Measurements from ENCODE around the gene NCK2.

The NCK2 gene

DNA sequence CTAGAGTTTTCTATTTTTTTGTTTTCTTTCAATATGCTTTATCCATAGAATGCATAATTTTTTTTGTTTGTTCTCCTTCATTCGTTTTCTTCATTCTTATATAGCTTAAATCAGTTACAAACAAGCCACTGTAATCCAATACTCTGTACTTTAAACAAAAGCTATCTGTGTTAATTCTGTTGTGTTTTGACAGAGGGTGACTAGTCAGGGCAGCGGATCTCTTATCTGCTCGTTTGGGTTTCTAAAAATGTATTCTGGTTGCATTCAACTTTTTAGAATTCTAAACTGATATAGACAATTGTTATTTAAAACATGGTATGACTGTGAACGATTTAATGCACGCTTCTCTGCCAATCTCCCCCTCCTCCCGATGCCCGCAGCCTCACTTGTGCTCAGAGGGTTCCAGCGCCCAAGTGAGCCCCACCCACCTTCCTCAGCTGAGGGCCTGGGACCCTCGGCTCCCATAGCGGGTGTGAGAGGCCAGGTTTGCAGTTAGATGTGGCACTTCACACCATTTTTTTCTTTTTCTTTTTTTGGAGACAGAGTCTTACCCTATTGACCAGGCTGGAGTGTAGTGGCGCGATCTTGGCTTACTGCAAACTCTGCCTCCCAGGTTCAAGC, 44.1 kb downstream of the NCK2 start:
- TF ChIP-seq SUZ12 (IDR thresholded peaks at IDR 0.05; ENCODE audit: extremely low read depth, insufficient read depth, insufficient read length): no peak
- no peak for TF ChIP-seq YY1 (IDR thresholded peaks at IDR 0.05; ENCODE audit: insufficient read depth, insufficient read length)
- no peak for TF ChIP-seq ZNF274 (IDR thresholded peaks at IDR 0.05; ENCODE audit: low read depth, low read length)
- Histone ChIP-seq H3K4me1 (ENCODE audit: insufficient read depth, insufficient read length) (no peaks in the 10 kb centered on the region), H3K27me3 (ENCODE audit: insufficient read depth, insufficient read length) (no peaks in the 10 kb centered on the region), H3K9ac (ENCODE audit: insufficient read length, low read depth) (no peak overlapping the region), H3K36me3 (ENCODE audit: insufficient read depth, insufficient read length, low read length) (peaks cover 17% of the 10 kb centered on the region), H3K4me3 (ENCODE audit: insufficient read length, low read depth) (no peak overlapping the region), H3K9me3 (ENCODE audit: insufficient read depth, low read length) (no peaks in the 10 kb centered on the region)
- no peak for DNase-seq (ENCODE audit: low read depth, low spot score)

- H3K9ac ChIP-seq (ENCODE audit: insufficient read length, low read depth): no peak overlapping the region
- H3K4me3 ChIP-seq (ENCODE audit: insufficient read length, low read depth): no peak overlapping the region
- no peaks in the 10 kb centered on the region for H3K27me3 ChIP-seq (ENCODE audit: insufficient read depth, insufficient read length)
- no peaks in the 10 kb centered on the region for H3K4me1 ChIP-seq (ENCODE audit: insufficient read depth, insufficient read length)
- H3K36me3 ChIP-seq (ENCODE audit: insufficient read depth, insufficient read length, low read length): peaks cover 11% of the 10 kb centered on the region
- no peak for TF ChIP-seq YY1 (IDR thresholded peaks at IDR 0.05; ENCODE audit: insufficient read depth, insufficient read length)
- no peak for TF ChIP-seq SUZ12 (IDR thresholded peaks at IDR 0.05; ENCODE audit: extremely low read depth, insufficient read depth, insufficient read length)
- no peak for TF ChIP-seq ZNF274 (IDR thresholded peaks at IDR 0.05; ENCODE audit: low read depth, low read length)
- no peaks in the 10 kb centered on the region for H3K9me3 ChIP-seq (ENCODE audit: insufficient read depth, low read length)
- DNase-seq (ENCODE audit: low read depth, low spot score): no peak
These were observed 45.2 kb downstream of the NCK2 start for GRCh38 chr2:105789745-105790460.

GRCh38 chr2:105790461-105791149, 45.9 kb downstream of the NCK2 start:
- Histone ChIP-seq H3K9ac (ENCODE audit: insufficient read length, low read depth) (no peak overlapping the region), H3K4me1 (ENCODE audit: insufficient read depth, insufficient read length) (peaks cover 3% of the 10 kb centered on the region), H3K36me3 (ENCODE audit: insufficient read depth, insufficient read length, low read length) (peaks cover 11% of the 10 kb centered on the region), H3K9me3 (ENCODE audit: insufficient read depth, low read length) (no peaks in the 10 kb centered on the region), H3K27me3 (ENCODE audit: insufficient read depth, insufficient read length) (no peaks in the 10 kb centered on the region), H3K4me3 (ENCODE audit: insufficient read length, low read depth) (no peak overlapping the region)
- no peak for DNase-seq (ENCODE audit: low read depth, low spot score)
- TF ChIP-seq ZNF274 (IDR thresholded peaks at IDR 0.05; ENCODE audit: low read depth, low read length) (no peak), SUZ12 (IDR thresholded peaks at IDR 0.05; ENCODE audit: extremely low read depth, insufficient read depth, insufficient read length) (no peak), YY1 (IDR thresholded peaks at IDR 0.05; ENCODE audit: insufficient read depth, insufficient read length) (no peak)

GRCh38 chr2:105791229-105791628, 46.5 kb downstream of the NCK2 start:
- H3K4me1 ChIP-seq (ENCODE audit: insufficient read depth, insufficient read length): peaks cover 3% of the 10 kb centered on the region
- no peaks in the 10 kb centered on the region for H3K9me3 ChIP-seq (ENCODE audit: insufficient read depth, low read length)
- no peak for DNase-seq (ENCODE audit: low read depth, low spot score)
- H3K27me3 ChIP-seq (ENCODE audit: insufficient read depth, insufficient read length): no peaks in the 10 kb centered on the region
- H3K36me3 ChIP-seq (ENCODE audit: insufficient read depth, insufficient read length, low read length): peaks cover 11% of the 10 kb centered on the region
- no peak for TF ChIP-seq ZNF274 (IDR thresholded peaks at IDR 0.05; ENCODE audit: low read depth, low read length)
- TF ChIP-seq YY1 (IDR thresholded peaks at IDR 0.05; ENCODE audit: insufficient read depth, insufficient read length): no peak
- TF ChIP-seq SUZ12 (IDR thresholded peaks at IDR 0.05; ENCODE audit: extremely low read depth, insufficient read depth, insufficient read length): no peak
- no peak overlapping the region for H3K9ac ChIP-seq (ENCODE audit: insufficient read length, low read depth)
- H3K4me3 ChIP-seq (ENCODE audit: insufficient read length, low read depth): no peak overlapping the region

DNA sequence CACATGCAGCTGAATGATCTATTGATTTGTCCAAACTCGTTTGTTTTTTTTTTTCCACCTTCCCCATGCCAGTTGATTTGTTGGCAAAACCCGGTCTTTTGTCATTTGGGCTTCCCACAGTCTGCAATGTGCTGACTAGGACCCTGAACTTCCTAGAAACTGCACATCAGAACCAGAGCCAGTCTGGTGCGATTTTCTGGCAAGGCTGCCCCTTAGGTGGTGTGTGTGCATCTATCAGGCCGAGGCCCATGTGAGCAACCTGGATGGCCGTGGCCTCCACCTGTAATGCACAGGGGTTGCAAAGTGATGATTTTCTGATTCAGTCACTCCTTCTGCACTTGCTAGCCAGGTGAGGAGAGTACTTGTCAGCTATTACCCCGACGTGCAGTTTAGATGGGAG, 47.8 kb downstream of the NCK2 start:
- H3K4me1 ChIP-seq (ENCODE audit: insufficient read depth, insufficient read length): peaks cover 5% of the 10 kb centered on the region
- H3K4me3 ChIP-seq (ENCODE audit: insufficient read length, low read depth): no peak overlapping the region
- no peaks in the 10 kb centered on the region for H3K9me3 ChIP-seq (ENCODE audit: insufficient read depth, low read length)
- no peak overlapping the region for H3K9ac ChIP-seq (ENCODE audit: insufficient read length, low read depth)
- no peak for DNase-seq (ENCODE audit: low read depth, low spot score)
- H3K36me3 ChIP-seq (ENCODE audit: insufficient read depth, insufficient read length, low read length): peaks cover 4% of the 10 kb centered on the region
- no peaks in the 10 kb centered on the region for H3K27me3 ChIP-seq (ENCODE audit: insufficient read depth, insufficient read length)
- TF ChIP-seq ZNF274 (IDR thresholded peaks at IDR 0.05; ENCODE audit: low read depth, low read length): no peak
- no peak for TF ChIP-seq YY1 (IDR thresholded peaks at IDR 0.05; ENCODE audit: insufficient read depth, insufficient read length)
- TF ChIP-seq SUZ12 (IDR thresholded peaks at IDR 0.05; ENCODE audit: extremely low read depth, insufficient read depth, insufficient read length): no peak

DNA sequence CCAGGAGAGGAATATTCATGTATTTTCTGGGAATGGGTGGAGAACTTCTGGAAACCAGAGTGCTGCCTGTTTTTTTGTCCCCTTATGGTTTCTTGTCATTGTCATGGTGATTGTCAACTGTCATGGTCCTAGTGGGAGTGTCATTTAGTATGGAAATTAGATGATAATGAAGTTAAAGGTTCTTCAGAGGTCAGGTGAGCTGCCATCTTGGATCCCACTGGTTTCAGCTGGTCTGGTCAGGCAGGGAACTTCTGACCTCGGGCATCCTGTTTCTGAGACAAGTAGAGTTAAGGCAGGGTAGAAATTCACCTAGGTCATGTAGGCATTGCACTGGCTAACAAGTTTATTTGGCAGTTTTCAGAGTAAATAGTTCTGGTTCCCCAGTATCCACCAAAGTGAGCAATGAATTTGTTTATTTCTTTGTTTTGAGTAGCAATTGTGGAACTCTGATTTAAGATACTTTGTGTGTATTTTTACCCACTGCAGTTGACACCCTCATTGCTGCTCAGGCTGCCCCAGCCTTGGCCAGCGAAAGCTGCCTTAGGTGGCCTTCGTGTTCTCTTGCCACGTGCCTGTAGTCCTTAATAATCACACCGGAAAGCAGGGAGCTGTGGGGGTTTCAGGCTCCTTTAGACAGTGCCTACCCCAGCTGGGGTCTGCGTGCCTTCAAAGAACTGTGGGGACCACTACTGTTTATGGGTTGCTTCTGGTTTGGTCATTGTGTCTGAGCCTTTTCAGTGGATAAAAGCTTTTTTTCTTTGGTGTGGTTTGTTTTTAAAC, 48.7 kb downstream of the NCK2 start:
- no peaks in the 10 kb centered on the region for H3K27me3 ChIP-seq (ENCODE audit: insufficient read depth, insufficient read length)
- peaks cover 4% of the 10 kb centered on the region for H3K36me3 ChIP-seq (ENCODE audit: insufficient read depth, insufficient read length, low read length)
- DNase-seq (ENCODE audit: low read depth, low spot score): no peak
- H3K4me1 ChIP-seq (ENCODE audit: insufficient read depth, insufficient read length): peaks cover 5% of the 10 kb centered on the region
- H3K4me3 ChIP-seq (ENCODE audit: insufficient read length, low read depth): no peak overlapping the region
- H3K9me3 ChIP-seq (ENCODE audit: insufficient read depth, low read length): no peaks in the 10 kb centered on the region
- no peak overlapping the region for H3K9ac ChIP-seq (ENCODE audit: insufficient read length, low read depth)
- no peak for TF ChIP-seq SUZ12 (IDR thresholded peaks at IDR 0.05; ENCODE audit: extremely low read depth, insufficient read depth, insufficient read length)
- no peak for TF ChIP-seq ZNF274 (IDR thresholded peaks at IDR 0.05; ENCODE audit: low read depth, low read length)
- no peak for TF ChIP-seq YY1 (IDR thresholded peaks at IDR 0.05; ENCODE audit: insufficient read depth, insufficient read length)
